Measurements from ENCODE around the gene GALNT18.

Gene GALNT18

GRCh38 chr11:11519184-11519583, 102.6 kb downstream of the GALNT18 start:
- H3K27me3 Mint-ChIP-seq: peaks cover 20% of the 10 kb centered on the region
- H3K4me3 Mint-ChIP-seq: no peak overlapping the region
- peaks cover 44% of the 10 kb centered on the region for H3K4me1 Mint-ChIP-seq (ENCODE audit: low read depth)
- intact Hi-C loops (cut with micrococcal nuclease): no loop called here
- no peaks in the 10 kb centered on the region for H3K9me3 Mint-ChIP-seq
- H3K27ac Mint-ChIP-seq: no peak overlapping the region
- H3K36me3 Mint-ChIP-seq (ENCODE audit: low read depth): peaks cover 11% of the 10 kb centered on the region

GRCh38 chr11:11514246-11514645, 107.6 kb downstream of the GALNT18 start:
- intact Hi-C loops (cut with micrococcal nuclease): no loop called here
- peaks cover 32% of the 10 kb centered on the region for H3K4me1 Mint-ChIP-seq (ENCODE audit: low read depth)
- H3K4me3 Mint-ChIP-seq: no peak overlapping the region
- H3K36me3 Mint-ChIP-seq (ENCODE audit: low read depth): peaks cover 34% of the 10 kb centered on the region
- H3K9me3 Mint-ChIP-seq: no peaks in the 10 kb centered on the region
- no peak overlapping the region for H3K27ac Mint-ChIP-seq
- H3K27me3 Mint-ChIP-seq: peaks cover 13% of the 10 kb centered on the region

DNA sequence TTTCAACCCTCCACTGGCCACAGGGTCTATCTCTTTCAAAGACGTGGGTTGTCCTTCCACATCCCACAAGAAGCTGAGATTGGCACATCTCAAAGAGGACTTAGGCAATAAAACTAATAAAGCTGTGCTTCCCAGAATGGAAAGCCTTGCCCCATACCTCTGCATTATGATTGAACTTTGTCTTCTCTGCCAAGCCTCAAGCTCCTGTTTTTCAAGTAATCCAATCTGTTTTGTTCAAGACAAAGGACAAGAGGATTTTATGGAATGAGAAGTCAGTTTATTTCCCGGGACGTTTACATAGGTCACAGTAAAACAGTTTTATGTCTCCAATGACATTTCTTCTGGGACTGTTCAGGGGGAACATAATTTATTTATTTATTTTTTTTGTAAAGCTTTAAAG, 108.4 kb downstream of the GALNT18 start:
- Mint-ChIP-seq H3K36me3 (ENCODE audit: low read depth) (peaks cover 34% of the 10 kb centered on the region), H3K4me3 (no peak overlapping the region), H3K27me3 (peaks cover 18% of the 10 kb centered on the region), H3K4me1 (ENCODE audit: low read depth) (peaks cover 40% of the 10 kb centered on the region), H3K9me3 (no peaks in the 10 kb centered on the region), H3K27ac (no peak overlapping the region)
- intact Hi-C loops (cut with micrococcal nuclease): no loop called here

DNA sequence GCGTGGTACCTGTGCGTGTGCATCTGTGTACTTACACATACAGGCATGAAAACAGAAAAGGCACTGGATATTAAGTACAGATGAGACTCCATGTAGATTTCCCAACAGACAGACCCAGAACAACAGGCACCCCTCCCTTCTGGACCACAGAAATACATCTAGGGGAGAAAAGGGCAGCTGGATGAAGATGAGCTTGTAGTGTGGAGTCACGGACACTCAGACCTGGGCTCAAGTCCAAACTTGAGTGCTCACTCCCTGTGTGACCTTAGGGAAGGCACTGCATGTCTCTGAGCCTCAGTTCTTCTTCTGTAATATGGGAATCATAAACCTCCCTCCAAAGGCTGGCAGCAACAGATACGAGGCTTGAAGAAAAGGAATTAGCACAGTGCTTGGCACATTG, 108.9 kb downstream of the GALNT18 start:
- intact Hi-C loops (cut with micrococcal nuclease): no loop called here
- Mint-ChIP-seq H3K27ac (no peak overlapping the region), H3K9me3 (no peaks in the 10 kb centered on the region), H3K4me3 (no peak overlapping the region), H3K4me1 (ENCODE audit: low read depth) (peaks cover 45% of the 10 kb centered on the region), H3K36me3 (ENCODE audit: low read depth) (peaks cover 34% of the 10 kb centered on the region), H3K27me3 (peaks cover 19% of the 10 kb centered on the region)

DNA sequence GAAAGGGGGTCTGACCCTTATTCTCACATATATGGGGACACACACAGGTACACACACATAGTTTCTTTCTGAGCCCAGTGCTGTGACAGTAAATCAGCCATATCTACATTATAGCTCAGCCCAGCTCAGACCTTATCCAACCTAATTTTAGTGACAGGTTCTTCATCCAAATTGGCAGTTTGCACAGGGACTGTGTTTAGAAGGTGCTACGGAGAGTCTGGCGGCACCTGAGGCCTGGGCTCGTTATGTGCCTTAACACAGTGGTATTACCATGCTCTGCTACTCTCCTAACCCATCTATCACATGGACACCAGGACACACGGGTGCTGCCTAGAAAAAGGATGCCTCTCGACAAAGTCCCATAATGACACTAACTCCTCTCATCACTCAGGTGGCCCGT, 109.3 kb downstream of the GALNT18 start:
- Mint-ChIP-seq H3K27me3 (peaks cover 22% of the 10 kb centered on the region), H3K27ac (no peak overlapping the region), H3K4me1 (ENCODE audit: low read depth) (peaks cover 49% of the 10 kb centered on the region), H3K9me3 (no peaks in the 10 kb centered on the region), H3K4me3 (no peak overlapping the region), H3K36me3 (ENCODE audit: low read depth) (peaks cover 34% of the 10 kb centered on the region)
- intact Hi-C loops (cut with micrococcal nuclease): no loop called here

DNA sequence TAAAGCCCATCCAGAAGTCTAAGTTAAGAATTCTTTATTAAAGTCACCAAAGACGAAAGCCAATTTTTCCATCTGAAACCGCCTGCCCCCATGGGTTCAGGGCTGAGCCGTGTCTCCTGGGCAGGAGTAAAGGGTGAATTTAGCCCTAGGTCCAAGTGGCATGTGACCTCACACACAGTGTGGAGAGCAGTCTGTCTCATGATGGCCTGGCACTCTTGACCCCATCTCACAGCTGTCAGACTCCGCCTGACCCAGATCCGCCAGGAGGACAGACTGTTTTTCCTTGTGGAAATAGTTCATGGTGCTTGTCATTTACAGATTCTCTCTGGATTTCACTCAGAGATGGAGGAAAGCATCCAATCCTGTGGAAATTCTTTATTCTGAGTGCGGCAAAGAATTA, 109.7 kb downstream of the GALNT18 start:
- Mint-ChIP-seq H3K4me1 (ENCODE audit: low read depth) (peaks cover 53% of the 10 kb centered on the region), H3K4me3 (no peak overlapping the region), H3K9me3 (no peaks in the 10 kb centered on the region), H3K27me3 (peaks cover 26% of the 10 kb centered on the region), H3K27ac (no peak overlapping the region), H3K36me3 (ENCODE audit: low read depth) (peaks cover 34% of the 10 kb centered on the region)
- intact Hi-C loops (cut with micrococcal nuclease): no loop called here

DNA sequence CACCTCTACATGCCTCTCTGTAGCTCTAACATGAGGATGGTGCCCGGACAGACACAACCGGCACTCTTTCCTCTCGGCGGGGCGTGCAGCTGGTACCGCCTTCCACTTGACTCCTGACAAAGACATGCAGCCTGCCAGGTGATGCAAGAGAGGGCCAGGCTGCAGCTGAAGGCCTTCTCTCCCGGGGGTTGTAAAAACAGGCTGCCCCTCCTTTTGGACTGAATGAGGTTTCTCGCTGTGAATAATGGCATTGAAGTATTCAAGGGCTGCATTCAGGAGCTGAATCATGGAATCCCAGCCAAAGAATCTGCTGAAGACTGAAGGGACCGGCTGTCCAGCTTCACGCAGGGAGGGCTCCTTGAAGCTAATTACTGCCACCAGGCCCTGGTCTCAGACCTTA, 110.9 kb downstream of the GALNT18 start:
- Mint-ChIP-seq H3K4me3 (no peak overlapping the region), H3K27ac (peak overlapping the region; percentile 32), H3K27me3 (peaks cover 24% of the 10 kb centered on the region), H3K9me3 (no peaks in the 10 kb centered on the region), H3K36me3 (ENCODE audit: low read depth) (peaks cover 31% of the 10 kb centered on the region), H3K4me1 (ENCODE audit: low read depth) (peaks cover 59% of the 10 kb centered on the region)
- intact Hi-C loops (cut with micrococcal nuclease): no loop called here

- Mint-ChIP-seq H3K27ac (no peak overlapping the region), H3K4me3 (no peak overlapping the region), H3K27me3 (peaks cover 27% of the 10 kb centered on the region), H3K4me1 (ENCODE audit: low read depth) (peaks cover 59% of the 10 kb centered on the region), H3K36me3 (ENCODE audit: low read depth) (peaks cover 12% of the 10 kb centered on the region), H3K9me3 (no peaks in the 10 kb centered on the region)
- intact Hi-C loops (cut with micrococcal nuclease): no loop called here
Observed at GRCh38 chr11:11505692-11506091, 116.1 kb downstream of the GALNT18 start.

DNA sequence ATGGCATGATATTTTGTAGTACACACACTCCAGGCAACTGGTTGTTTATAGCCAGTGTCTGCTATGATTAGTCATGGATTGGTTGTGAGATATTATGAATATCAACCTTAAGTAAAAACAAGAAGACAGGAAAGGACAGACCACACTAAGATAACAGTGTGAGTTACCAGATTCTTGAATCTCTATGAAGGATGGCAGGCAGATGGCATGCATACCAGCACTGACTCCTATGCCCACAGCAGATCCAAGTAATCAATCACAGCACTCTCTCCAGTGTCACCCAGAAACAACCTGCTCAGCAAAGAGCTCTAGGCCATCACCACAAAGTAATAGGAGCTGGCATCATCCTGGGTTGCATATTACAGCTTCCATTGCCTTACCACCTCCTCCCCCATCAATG, 116.6 kb downstream of the GALNT18 start:
- Mint-ChIP-seq H3K36me3 (ENCODE audit: low read depth) (peaks cover 11% of the 10 kb centered on the region), H3K27ac (no peak overlapping the region), H3K4me1 (ENCODE audit: low read depth) (peaks cover 59% of the 10 kb centered on the region), H3K9me3 (no peaks in the 10 kb centered on the region), H3K27me3 (peaks cover 28% of the 10 kb centered on the region), H3K4me3 (no peak overlapping the region)
- intact Hi-C loops (cut with micrococcal nuclease): no loop called here

GRCh38 chr11:11504071-11504470, 117.7 kb downstream of the GALNT18 start:
- Mint-ChIP-seq H3K36me3 (ENCODE audit: low read depth) (peaks cover 11% of the 10 kb centered on the region), H3K27me3 (peaks cover 28% of the 10 kb centered on the region), H3K9me3 (no peaks in the 10 kb centered on the region), H3K4me1 (ENCODE audit: low read depth) (peaks cover 61% of the 10 kb centered on the region), H3K4me3 (no peak overlapping the region), H3K27ac (no peak overlapping the region)
- intact Hi-C loops (cut with micrococcal nuclease): no loop called here

DNA sequence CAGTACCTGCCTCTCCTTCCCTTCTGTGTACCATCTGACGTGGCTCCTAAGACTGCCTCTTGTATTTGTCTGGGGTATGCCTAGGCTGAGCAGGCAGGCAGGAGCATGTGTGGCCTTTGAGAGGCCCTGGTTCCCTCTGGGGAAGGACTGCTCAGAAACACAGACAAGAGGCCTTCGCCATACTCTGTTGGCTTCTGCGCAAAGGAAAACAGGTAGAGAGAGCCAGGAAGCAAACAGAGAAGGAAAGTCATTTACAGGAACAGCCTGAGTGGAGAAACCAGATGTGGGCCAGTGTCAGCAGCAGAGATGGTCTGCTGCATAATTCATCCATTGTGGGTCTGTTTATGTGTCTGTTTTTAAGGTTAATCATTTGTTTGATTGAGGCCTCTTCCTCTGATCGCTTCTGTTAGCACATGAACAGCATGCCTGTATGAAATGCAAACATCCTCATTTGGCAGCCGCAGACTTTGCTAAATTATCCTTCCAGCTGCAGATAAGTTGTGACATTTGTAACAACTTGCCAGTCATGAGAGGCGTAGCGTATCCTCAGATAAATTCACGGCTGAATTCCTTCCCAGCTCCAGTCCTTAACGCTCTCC, 119.4 kb downstream of the GALNT18 start:
- H3K9me3 Mint-ChIP-seq: no peaks in the 10 kb centered on the region
- H3K36me3 Mint-ChIP-seq (ENCODE audit: low read depth): peaks cover 11% of the 10 kb centered on the region
- peaks cover 16% of the 10 kb centered on the region for H3K27me3 Mint-ChIP-seq
- H3K4me3 Mint-ChIP-seq: no peak overlapping the region
- H3K27ac Mint-ChIP-seq: no peak overlapping the region
- peaks cover 46% of the 10 kb centered on the region for H3K4me1 Mint-ChIP-seq (ENCODE audit: low read depth)
- intact Hi-C loops (cut with micrococcal nuclease): no loop called here

DNA sequence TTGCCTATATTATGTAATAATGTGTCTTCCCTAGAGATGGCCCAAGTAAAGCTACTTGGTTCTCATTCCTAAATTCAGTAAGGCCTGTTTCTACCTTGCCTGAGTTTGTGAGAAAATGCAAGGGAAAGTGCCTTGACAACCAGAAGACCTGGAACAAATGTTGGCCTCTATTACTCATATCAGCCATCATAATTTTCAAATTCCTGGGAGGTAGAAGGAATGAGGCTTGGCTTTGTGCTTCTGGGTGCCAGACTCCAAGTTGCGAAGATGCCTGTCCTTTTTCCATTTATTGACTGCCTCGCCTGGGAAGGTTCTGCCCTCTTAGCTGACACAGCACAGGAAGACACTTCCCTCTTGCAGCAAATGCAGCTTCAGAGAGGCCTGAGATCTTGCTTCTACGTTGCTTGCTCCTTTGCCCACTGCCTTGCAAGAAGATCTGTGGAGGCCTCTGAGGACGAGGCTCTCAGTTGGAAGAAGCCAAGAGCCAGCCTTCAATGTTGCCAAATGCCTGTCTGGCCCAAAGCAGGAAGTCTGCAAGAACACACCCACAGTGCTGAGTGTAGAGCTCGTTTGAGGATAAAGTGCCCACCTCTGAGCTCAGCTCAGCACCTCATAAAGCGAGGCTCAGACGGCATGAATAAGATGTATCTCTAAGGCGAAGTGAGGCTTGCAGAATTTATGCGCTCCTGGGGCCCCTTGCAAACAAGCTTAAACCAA, 120.1 kb downstream of the GALNT18 start:
- no peak overlapping the region for H3K4me3 Mint-ChIP-seq
- intact Hi-C loops (cut with micrococcal nuclease): no loop called here
- peaks cover 42% of the 10 kb centered on the region for H3K4me1 Mint-ChIP-seq (ENCODE audit: low read depth)
- H3K27ac Mint-ChIP-seq: no peak overlapping the region
- peaks cover 11% of the 10 kb centered on the region for H3K36me3 Mint-ChIP-seq (ENCODE audit: low read depth)
- peaks cover 17% of the 10 kb centered on the region for H3K27me3 Mint-ChIP-seq
- no peaks in the 10 kb centered on the region for H3K9me3 Mint-ChIP-seq

DNA sequence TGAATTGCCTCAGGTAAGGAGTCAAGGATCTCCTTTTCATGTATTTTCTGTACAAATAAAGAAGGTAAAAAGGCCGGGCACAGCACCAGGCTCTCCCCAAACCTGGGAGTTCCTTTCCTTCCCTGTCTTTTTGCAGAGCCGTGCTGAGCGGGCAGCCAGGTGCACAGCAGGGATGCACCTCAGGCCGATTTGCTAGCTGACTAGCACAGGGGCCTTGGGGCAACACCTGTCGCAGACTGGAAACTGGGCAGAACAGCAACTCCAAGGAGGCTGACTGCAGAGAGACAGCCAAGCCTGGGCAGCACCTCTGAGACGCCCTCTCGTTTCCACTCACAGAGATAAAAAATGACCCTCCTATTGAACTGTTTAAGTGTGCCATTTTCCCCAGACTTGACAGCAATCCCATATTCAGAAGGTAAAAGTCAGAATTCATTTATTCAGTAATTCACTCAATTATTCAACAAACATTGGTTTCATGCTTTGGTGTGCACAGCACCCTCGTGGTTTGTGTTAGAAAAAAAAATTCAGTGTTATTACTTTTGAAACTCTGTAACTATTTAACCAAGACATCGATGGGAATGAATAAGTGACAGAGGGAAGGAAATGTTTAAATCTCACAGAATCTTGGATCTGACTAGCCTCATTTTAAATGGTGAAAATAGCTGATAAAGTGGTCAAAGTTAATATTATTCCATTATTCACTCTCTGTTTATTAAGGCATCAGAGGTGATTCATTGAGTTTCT, 120.9 kb downstream of the GALNT18 start:
- peaks cover 11% of the 10 kb centered on the region for H3K36me3 Mint-ChIP-seq (ENCODE audit: low read depth)
- H3K27me3 Mint-ChIP-seq: peaks cover 18% of the 10 kb centered on the region
- H3K27ac Mint-ChIP-seq: no peak overlapping the region
- no peaks in the 10 kb centered on the region for H3K9me3 Mint-ChIP-seq
- H3K4me3 Mint-ChIP-seq: no peak overlapping the region
- intact Hi-C loops (cut with micrococcal nuclease): no loop called here
- peaks cover 38% of the 10 kb centered on the region for H3K4me1 Mint-ChIP-seq (ENCODE audit: low read depth)

DNA sequence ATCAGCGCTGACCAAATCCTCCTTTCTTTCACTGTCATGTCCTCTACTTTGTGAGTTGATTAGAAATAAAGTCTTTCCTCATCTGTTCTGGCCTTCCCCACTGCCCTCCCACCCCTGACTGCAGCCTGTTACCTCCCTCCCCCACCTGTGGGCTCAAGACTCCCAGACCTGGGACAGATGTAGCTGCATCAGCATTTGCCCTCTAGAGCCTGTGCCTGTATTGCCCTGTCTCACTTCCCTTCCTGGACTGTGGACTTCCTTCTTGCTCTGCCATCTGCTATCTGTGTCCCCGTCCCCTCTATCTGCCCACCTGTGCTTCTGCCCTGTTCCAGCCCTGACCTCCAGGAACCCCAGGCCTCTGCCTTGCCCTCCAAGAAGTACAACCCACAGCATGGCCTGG, 122.5 kb downstream of the GALNT18 start:
- Mint-ChIP-seq H3K27ac (no peak overlapping the region), H3K4me3 (no peak overlapping the region), H3K36me3 (ENCODE audit: low read depth) (peaks cover 11% of the 10 kb centered on the region), H3K9me3 (no peaks in the 10 kb centered on the region), H3K4me1 (ENCODE audit: low read depth) (peaks cover 39% of the 10 kb centered on the region), H3K27me3 (peaks cover 19% of the 10 kb centered on the region)
- intact Hi-C loops (cut with micrococcal nuclease): no loop called here

Measured in dendritic cell treated with granulocyte-macrophage colony-stimulating factor and Interleukin-4, amounts not matched to agents 40 ng/mL and 50 ng/mL, for 4 days (primary cell).